Measurements from ENCODE around the gene TICAM1. TPM values are rescaled to one million over a fixed set of nuclear protein-coding genes. Genes with fewer than 3 reads are reported as not detected.
A peak's percentile ranks its signal among the peaks of the same experiment; 100 is the strongest.
"Not testable (repeated sequence)": the region's sequence is repeated elsewhere in the genome, so short reads cannot be mapped to it uniquely, and the experiment has no call there.

TICAM1 gene
- total RNA-seq, 1 experiment from 2014 or later, result 12.2 TPM

GRCh38 chr19:4794971-4795370 lies 36.5 kb downstream of the TICAM1 start:
- Histone ChIP-seq H3K27ac (ENCODE audit: low read length) (no peak overlapping the region), H3K36me3 (ENCODE audit: control insufficient read depth, insufficient read depth, low read length) (no peaks in the 10 kb centered on the region), H3K27me3 (ENCODE audit: control insufficient read depth, insufficient read depth, low read length) (no peaks in the 10 kb centered on the region), H3K4me3 (ENCODE audit: low read depth in 2 of 2, low read length in 2 of 2) (no peak overlapping the region), H3K4me1 (ENCODE audit: control insufficient read depth, insufficient read depth, low read length) (peaks cover 11% of the 10 kb centered on the region), H3K9me3 (ENCODE audit: control insufficient read depth, insufficient read depth, low read depth, low read length) (no peaks in the 10 kb centered on the region)
- ATAC-seq, result no peak
- intact Hi-C loops (cut with micrococcal nuclease; ENCODE audit: unreplicated experiment), result no loop called here
- TSS peak; percentile 88 for BruUV-seq (replicated peaks)
- DNase-seq (ENCODE audit: low read depth, low spot score), result no peak
- CTCF ChIA-PET, result no interaction called here
- TF ChIP-seq TCF7L2 (IDR thresholded peaks at IDR 0.05; ENCODE audit: low read depth, low read length), result no peak
- TF ChIP-seq SIN3A (IDR thresholded peaks at IDR 0.05; ENCODE audit: borderline replicate concordance, insufficient read depth, low read depth, low read length), result no peak
- no peak for TF ChIP-seq POLR2AphosphoS5 (IDR thresholded peaks at IDR 0.05; ENCODE audit: low read depth, low read length)
- POLR2A ChIA-PET, result no interaction called here
- in situ Hi-C loops (cut with HindIII; ENCODE audit: low pct_unique_long_range_greater_than_20kb, low sequenced_read_pairs), result no loop called here

DNA sequence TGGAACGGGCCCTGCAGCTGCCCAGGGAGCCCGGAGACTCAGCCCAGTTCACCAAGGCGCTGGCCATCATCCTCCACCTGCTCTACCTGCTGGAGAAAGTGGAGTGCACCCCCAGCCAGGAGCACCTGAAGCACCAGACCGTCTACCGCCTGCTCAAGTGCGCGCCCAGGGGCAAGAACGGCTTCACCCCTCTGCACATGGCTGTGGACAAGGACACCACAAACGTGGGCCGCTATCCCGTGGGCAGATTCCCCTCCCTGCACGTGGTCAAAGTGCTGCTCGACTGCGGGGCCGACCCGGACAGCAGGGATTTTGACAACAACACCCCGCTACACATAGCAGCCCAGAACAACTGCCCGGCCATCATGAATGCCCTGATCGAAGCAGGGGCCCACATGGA lies 38.2 kb downstream of the TICAM1 start:
- H3K9me3 ChIP-seq (ENCODE audit: control insufficient read depth, insufficient read depth, low read depth, low read length); BruUV-seq (replicated peaks); in situ Hi-C loops (cut with HindIII; ENCODE audit: low pct_unique_long_range_greater_than_20kb, low sequenced_read_pairs); H3K27me3 ChIP-seq (ENCODE audit: control insufficient read depth, insufficient read depth, low read length); DNase-seq (ENCODE audit: low read depth, low spot score); CTCF ChIA-PET; H3K4me3 ChIP-seq (ENCODE audit: low read depth in 2 of 2, low read length in 2 of 2); intact Hi-C loops (cut with micrococcal nuclease; ENCODE audit: unreplicated experiment); H3K36me3 ChIP-seq (ENCODE audit: control insufficient read depth, insufficient read depth, low read length); ATAC-seq; H3K27ac ChIP-seq (ENCODE audit: low read length): not testable (repeated sequence)
- POLR2A ChIA-PET, result interaction anchor here (0.6 kb wide), 1 partner anchor 82 kb away, joined by 3 read pairs; no protein-coding TSS in a partner anchor
- H3K4me1 ChIP-seq (ENCODE audit: control insufficient read depth, insufficient read depth, low read length), result peaks cover 11% of the 10 kb centered on the region

DNA sequence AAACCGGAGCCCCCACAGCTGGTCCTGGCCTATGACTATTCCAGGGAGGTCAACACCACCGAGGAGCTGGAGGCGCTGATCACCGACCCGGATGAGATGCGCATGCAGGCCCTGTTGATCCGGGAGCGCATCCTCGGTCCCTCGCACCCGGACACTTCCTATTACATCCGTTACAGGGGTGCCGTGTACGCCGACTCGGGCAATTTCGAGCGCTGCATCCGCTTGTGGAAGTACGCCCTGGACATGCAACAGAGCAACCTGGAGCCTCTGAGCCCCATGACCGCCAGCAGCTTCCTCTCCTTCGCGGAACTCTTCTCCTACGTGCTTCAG lies 38.7 kb downstream of the TICAM1 start:
- in situ Hi-C loops (cut with HindIII; ENCODE audit: low pct_unique_long_range_greater_than_20kb, low sequenced_read_pairs); H3K36me3 ChIP-seq (ENCODE audit: control insufficient read depth, insufficient read depth, low read length); BruUV-seq (replicated peaks); CTCF ChIA-PET; H3K9me3 ChIP-seq (ENCODE audit: control insufficient read depth, insufficient read depth, low read depth, low read length); H3K27me3 ChIP-seq (ENCODE audit: control insufficient read depth, insufficient read depth, low read length); ATAC-seq; DNase-seq (ENCODE audit: low read depth, low spot score); POLR2A ChIA-PET; intact Hi-C loops (cut with micrococcal nuclease; ENCODE audit: unreplicated experiment); H3K27ac ChIP-seq (ENCODE audit: low read length): not testable (repeated sequence)
- H3K4me3 ChIP-seq (ENCODE audit: low read depth in 2 of 2, low read length in 2 of 2), result peak overlapping the region; percentile 58 to 68
- H3K4me1 ChIP-seq (ENCODE audit: control insufficient read depth, insufficient read depth, low read length), result peaks cover 11% of the 10 kb centered on the region

- BruUV-seq (replicated peaks); DNase-seq (ENCODE audit: low read depth, low spot score); H3K27me3 ChIP-seq (ENCODE audit: control insufficient read depth, insufficient read depth, low read length); POLR2A ChIA-PET; intact Hi-C loops (cut with micrococcal nuclease; ENCODE audit: unreplicated experiment); H3K9me3 ChIP-seq (ENCODE audit: control insufficient read depth, insufficient read depth, low read depth, low read length); H3K36me3 ChIP-seq (ENCODE audit: control insufficient read depth, insufficient read depth, low read length); in situ Hi-C loops (cut with HindIII; ENCODE audit: low pct_unique_long_range_greater_than_20kb, low sequenced_read_pairs): not testable (repeated sequence)
- ATAC-seq, result peak; percentile 5; the same call in 1 of the 2 replicates
- peaks cover 11% of the 10 kb centered on the region for H3K4me1 ChIP-seq (ENCODE audit: control insufficient read depth, insufficient read depth, low read length)
- peak overlapping the region; percentile 58 to 68 for H3K4me3 ChIP-seq (ENCODE audit: low read depth in 2 of 2, low read length in 2 of 2)
- H3K27ac ChIP-seq (ENCODE audit: low read length), result peak overlapping the region; percentile 71
- CTCF ChIA-PET, result interaction anchor here (1.7 kb wide), 1 partner anchor 59 kb away, joined by 33 read pairs; no protein-coding TSS in a partner anchor
Measured at GRCh38 chr19:4792019-4792865, 39.3 kb downstream of the TICAM1 start.

Measured in Panc1 (cell line).